ENCODE data around the gene CRK. TPM values are rescaled to one million over a fixed set of nuclear protein-coding genes. Genes with fewer than 3 reads are reported as not detected.

The CRK gene
- polyA plus RNA-seq (ENCODE audit: insufficient read length) = 40.6 TPM

GRCh38 chr17:1455797-1456599 lies at the start of gene CRK:
TSS of gene CRK (minus strand) at chr17:1456232. CDS start at chr17:1456117, 115 bp downstream.
- DNase-seq = peak; percentile 99

- DNase-seq = no peak
Observed at GRCh38 chr17:1505586-1505985, 49.6 kb upstream of the CRK start.

- DNase-seq = no peak
Observed at GRCh38 chr17:1504866-1505265, 48.8 kb upstream of the CRK start.

- no peak for DNase-seq
Observed at GRCh38 chr17:1503699-1504098, 47.7 kb upstream of the CRK start.

GRCh38 chr17:1498869-1499268 lies 42.8 kb upstream of the CRK start:
- DNase-seq = no peak

GRCh38 chr17:1498233-1498632 lies 42.2 kb upstream of the CRK start:
- DNase-seq = no peak

- no peak for DNase-seq
Observed at GRCh38 chr17:1497831-1498230, 41.8 kb upstream of the CRK start.

- no peak for DNase-seq
Observed at GRCh38 chr17:1496869-1497268, 40.8 kb upstream of the CRK start.

- DNase-seq = peak; percentile 51
Observed at GRCh38 chr17:1495265-1495989, 39.4 kb upstream of the CRK start.

- no peak for DNase-seq
Observed at GRCh38 chr17:1494736-1495253, 38.8 kb upstream of the CRK start.

- no peak for DNase-seq
Observed at GRCh38 chr17:1494203-1494602, 38.2 kb upstream of the CRK start.

- DNase-seq = no peak
Observed at GRCh38 chr17:1493291-1493980, 37.4 kb upstream of the CRK start.

- no peak for DNase-seq
Observed at GRCh38 chr17:1492249-1493206, 36.5 kb upstream of the CRK start, which contains the start of gene MYO1C. TSS of gene MYO1C (minus strand) at chr17:1492686. CDS start at chr17:1492487, 199 bp downstream.

- peak; percentile 73 for DNase-seq
Observed at GRCh38 chr17:1491443-1492248, 35.6 kb upstream of the CRK start.

GRCh38 chr17:1490643-1491442 lies 34.8 kb upstream of the CRK start:
- DNase-seq = peak; percentile 49

- no peak for DNase-seq
Observed at GRCh38 chr17:1488826-1489270, 32.8 kb upstream of the CRK start.

- peak; percentile 91 for DNase-seq
Observed at GRCh38 chr17:1487939-1488825, 32.1 kb upstream of the CRK start.

GRCh38 chr17:1486802-1487695 lies 31.0 kb upstream of the CRK start:
- peak; percentile 47 for DNase-seq

Data from hindlimb muscle (tissue), 1 donor.